Superior temporal gyrus (tissue), 1 donor: ENCODE data around the gene SPO11.

Source experiments
- DNase-seq: peaks from one replicate; pipeline ENCODE4 v3.0.0-alpha.2; 2016; ENCODE audit errors: extremely low spot score

Gene SPO11

DNA sequence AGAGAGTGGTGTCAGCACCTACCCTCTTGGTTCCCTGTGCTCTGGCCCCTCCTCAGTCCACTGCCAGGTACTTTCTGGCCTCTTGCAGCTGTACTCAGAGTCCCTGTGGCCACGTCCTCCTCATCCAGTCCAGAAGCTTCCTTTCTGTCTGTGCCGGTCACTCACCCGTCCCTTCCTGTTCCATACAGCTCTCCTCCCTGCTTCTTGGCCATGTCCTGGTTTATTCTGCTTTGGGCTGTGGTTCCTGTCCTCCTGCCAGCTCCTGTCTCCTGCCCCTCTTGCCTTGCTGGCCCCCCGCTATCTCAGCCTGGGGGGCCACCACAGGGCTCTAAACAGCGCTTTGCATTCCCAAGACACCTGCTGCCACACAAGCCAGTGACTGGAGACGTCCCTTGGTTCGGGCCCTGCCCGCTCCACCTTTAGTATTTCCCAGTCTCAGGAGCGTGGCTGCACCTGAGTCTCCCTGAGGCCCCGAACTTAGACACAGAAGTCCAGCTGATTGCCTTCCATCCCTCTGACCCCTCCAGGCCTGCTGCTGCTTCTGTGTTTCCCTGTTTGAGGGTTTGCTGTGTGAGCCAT lies 46.1 kb downstream of the SPO11 start:
- no peak for DNase-seq

DNA sequence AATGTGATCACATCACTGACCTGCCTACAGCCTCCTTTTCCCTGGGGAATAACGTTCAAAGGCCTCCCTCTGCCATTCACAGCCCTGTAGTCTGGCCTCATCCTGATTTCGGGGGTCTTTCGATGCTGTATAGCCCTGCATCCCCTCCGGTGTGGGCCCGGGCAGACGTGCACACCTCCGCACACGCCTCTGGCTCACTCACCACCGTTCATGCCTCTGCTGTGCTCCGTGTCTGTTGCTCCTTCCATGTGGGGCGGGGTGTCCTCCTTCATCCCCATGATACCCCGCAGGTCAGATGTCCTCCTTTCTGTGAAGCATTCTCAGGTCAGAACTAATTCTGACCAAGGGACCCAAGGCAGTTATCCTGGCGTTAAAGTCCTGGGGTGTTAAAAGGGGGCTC lies 47.7 kb downstream of the SPO11 start:
- DNase-seq = no peak

DNA sequence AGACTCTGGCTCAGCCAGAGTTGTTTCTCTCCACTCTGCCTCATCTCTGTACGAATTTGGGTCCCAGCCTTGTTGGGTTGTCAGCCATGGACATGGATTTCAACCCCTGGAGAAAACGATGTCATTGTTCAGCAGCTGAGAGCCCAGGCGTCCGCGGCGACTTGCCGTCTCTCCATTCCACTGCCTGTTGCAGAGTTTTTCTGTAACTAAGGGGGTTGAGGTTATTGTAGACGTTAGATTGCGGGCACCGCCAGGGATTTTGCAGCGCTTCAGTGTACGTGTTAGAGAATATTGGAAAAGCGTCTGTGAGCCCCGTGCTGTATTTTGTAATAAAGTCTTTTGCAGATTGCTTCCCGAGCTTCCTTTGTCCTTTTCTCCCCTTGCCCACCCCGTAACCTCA lies 48.5 kb downstream of the SPO11 start:
- DNase-seq = no peak

DNA sequence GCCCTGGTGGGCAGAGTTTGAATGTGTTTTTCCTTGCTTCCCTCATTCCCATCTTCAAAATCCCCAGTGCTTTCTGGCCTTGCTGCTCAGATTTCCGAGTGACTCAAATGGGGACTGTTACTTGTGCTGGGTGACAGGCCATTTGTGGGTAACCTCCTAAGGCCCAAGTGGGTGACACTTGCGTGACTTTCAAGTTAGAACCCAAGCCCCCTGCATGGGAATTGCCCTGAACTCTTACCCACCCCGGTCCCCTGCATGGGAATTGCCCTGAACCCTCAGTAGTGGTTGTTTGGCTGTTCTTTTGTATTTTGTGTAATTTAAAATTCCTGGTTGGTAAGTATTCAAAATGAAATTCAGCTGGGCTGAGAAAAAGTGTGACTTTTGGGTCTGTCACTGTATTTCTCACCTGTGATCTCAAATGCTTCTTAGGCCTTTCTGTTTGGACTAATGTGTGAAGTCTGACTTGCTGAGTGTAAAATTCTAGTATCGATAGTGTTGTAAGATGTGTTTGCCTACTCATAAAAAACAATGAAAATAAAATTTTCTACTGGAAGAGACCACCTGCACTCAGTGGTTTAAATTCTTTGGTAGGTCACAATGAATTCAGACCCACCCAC lies 49.2 kb downstream of the SPO11 start:
- no peak for DNase-seq

DNA sequence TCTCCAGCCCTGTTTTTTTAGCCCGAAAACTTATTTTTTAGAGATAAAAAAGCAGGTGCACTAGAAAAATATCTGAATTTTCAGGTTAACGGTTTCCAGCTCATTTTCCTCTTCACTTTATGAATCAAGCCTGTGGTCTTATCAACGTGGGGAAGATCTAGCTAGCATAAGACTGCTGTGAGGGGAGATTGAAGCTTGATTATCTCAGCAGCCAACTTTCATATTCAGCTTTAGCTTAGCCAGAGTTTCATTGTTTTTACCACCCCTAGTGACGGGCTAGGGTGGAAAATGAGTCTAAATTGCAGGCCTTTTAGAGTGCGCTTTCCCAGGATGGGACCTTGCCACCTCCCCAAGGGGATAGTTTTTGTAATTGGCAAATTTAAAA lies 49.7 kb downstream of the SPO11 start:
- no peak for DNase-seq

DNA sequence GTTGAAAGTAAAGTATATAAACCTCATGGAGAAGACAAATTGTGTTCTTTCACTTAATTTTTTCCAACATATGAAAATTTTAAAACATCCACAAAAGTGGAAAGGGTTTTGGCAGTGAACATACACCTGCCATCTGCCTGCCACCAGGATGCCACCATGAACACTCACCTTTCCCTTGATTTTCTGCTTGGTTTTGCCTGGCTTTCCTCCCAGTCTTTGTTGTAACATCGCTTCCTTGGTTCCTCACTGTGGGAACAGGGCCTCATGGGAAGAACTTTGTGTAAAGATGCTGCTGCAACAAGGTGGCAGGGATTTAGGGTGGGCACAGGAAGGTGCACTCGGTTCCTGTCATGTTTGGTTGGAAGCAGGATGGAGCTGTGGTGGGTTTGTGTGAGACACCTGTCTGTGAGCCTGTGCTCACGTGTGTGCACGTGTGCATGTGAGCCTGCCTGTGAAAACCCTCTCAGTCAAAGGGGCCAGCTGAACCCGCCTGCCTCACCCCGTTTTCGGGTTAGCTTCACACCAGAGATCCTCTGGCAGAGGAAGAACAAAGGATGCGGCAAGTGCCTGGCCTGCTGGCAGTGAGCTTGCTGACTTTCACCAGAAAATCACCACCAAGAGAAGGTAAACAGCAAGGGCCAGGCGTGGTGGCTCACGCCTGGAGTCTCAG lies 50.6 kb downstream of the SPO11 start:
- DNase-seq = no peak

DNA sequence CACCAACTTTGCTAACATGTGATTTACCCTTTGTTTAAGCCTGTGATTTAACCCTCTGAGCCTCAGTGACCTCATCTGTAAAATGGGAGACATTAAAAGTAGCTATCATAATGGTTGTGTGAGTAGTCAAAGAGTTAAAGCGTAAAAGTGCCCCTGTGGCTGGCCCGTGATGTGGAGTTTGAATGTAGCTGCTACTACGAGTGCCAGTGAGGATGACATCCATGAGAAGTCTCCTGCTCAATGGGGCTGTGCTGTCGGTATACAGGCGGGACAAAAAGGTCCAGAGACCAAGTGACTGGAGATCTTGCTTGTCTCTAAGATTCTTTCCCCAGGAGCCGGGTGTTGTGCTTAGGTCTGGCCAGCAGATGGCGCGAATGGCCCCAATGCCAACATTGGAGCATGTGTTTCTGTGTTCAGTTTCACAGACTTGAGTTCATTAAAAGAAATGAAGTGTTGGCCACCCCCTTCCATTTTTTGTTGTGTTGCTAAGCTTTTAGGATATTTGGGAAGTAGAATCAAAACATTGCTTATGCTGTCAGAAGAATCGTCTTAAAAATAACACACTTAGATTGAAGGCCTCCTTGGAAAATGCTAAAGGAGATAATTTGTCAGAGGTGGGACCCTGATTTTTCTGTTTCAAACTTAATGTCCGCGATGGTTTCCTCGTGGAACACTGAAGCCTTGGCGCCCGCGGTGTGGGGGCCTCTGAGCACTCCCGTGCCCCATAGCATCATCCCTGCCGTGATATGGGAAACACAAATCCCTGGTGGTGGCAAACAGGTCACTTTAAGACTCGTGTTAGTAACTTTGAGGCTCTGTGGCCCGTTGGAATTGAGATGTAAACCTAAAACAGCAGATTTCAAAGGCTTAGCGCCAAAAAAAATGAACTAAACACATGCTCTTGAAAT lies 52.2 kb downstream of the SPO11 start:
- DNase-seq = peak; percentile 96

DNA sequence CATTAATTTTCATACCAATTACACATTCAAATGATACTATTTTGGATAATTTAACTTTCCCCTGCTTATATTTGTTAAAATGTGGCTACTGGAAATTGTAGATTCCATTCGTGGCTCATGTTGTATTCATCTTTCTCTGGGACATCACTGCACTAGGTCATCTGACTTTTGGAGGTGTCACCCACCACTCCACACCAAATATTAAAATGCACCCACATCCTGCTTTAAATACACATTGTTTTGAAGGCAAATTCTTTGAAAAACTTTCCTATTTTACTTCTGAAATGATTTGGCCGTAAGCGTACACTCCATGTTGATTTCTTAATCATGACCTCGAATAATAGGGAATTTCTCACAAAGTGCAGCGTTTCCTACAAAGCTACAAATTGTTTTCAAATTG lies 52.9 kb downstream of the SPO11 start:
- no peak for DNase-seq

DNA sequence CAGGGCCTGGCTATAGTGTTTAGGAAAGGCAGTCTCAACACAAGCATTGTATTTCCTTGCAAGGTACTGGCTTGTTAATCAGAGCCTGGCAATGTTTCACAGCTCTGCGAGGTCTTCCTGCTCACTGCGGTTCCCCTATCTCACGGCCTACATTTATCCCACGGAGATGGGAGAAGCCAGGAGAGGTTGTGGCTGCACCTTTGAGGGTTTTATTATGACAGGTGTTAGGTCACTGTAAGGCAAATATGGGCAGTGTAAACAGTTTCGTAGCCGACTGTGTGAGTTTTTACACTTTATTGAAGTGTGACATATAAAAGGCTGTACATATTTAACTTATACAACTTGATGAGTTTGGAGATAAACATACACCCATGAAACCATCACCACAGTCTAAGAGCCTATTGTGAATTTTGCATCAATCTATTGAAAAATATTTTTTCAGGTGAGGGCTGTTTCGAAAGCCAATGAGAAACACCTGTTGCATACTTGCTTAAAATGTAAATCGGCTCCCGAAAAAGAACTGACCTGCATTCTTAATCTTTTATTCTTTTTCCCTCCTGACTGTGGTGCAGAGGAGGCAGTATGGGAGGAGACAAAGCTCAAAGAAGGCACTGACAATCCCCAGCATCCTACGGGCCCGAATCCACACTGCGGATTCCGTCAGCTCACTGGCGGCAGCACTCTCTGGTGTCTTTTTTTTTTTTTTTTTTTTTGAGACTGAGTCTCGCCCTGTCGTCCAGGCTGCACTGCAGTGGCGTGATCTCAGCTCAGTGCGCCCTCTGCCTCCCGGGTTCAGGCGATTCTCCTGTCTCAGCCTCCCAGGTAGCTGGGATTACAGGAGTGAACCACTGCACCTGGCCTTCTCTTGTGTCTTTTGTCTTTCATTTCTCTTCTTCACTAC lies 54.1 kb downstream of the SPO11 start:
- DNase-seq = no peak

DNA sequence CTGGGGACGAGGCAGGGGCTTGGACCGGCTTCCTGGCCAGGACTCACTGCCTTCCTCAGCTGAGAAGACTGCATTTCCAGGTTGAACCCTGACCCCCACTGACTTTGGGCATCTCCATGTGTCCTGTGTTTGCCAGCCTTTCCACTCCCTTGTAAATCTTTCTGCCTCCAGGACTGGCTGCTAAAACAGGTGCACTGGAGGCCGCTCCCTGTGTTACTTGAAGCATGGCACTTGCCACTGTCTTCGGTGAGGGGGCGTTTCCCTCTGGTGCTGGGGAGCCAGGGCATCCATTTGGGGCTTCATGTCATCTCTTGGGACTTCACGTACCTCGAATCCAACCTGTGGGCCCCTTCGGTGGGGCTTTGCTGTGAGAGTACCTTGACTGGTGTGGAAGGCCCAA lies 54.9 kb downstream of the SPO11 start:
- no peak for DNase-seq

DNA sequence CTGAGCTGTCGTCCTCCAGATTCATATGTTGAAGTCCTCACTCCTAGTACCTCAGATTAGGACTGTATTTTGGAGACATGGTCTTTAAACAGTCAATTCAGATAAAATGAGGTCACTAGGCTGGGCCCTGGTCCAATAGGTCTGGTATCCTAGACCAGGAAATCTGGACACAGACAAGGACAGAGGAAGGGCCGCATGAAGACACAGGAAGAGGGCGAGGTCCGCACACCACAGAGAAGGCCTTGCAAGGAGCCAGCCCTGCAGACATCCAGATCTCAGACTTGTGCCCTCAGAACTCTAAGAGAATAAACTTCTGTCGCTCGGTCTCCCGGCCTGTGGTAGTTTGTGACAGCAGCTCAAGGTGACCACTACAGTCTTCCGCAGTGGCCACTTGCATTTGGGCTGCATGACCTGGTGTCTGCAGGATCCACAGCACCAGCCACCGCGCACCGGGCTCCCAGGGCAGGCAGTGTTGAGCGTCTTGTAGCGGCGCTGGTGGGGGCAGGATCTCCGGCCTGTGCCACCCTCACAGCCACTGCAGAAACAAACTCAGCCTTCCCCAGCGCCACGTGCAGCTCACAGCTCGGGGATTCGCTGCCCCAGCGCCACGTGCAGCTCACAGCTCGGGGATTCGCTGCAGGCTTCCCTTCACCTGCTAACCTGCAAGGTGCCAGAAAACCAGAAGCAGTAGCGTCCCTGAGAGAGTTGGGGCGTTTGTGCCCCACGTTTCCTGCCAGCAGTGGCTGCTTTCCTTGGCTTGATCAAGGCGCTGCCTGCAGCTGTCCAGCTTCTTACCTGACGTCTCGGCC lies 55.6 kb downstream of the SPO11 start:
- no peak for DNase-seq

DNA sequence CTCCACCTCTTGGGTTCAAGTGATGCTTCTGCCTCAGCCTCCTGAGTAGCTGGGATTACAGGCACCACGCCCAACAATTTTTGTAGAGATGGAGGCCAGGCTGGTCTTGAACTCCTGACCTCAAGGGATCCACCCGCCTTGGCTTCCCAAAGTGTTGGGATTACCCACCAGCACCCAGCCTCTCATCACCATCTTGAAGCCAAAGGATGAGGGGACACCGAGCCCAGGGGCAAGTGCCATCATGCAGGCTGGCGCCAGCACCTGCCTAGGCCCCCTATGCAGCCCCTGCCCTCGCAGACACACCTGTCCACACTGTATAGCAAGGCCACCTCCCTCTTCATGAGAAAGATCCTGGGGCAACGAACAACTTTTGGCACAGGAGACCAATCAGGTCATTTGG lies 56.3 kb downstream of the SPO11 start:
- no peak for DNase-seq

DNA sequence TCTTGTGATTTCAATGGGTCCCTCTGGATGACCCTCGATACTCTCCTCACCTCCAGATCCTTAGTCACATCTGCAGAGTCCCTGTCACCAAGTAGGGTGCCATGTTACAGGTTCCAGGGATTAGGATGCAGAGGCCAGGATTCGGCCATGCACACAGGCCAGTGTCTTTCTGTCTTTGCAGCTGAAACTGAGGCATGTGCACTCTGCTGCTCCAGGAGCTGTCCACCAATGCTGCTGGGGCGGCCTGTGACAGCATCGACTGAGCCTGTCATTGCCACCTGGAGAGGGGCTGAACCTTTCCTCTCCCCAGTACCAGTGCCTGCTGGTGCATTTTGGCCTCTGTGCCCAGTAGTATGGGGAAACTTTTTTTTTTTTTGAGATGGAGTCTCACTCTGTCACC lies 57.2 kb downstream of the SPO11 start:
- no peak for DNase-seq

DNA sequence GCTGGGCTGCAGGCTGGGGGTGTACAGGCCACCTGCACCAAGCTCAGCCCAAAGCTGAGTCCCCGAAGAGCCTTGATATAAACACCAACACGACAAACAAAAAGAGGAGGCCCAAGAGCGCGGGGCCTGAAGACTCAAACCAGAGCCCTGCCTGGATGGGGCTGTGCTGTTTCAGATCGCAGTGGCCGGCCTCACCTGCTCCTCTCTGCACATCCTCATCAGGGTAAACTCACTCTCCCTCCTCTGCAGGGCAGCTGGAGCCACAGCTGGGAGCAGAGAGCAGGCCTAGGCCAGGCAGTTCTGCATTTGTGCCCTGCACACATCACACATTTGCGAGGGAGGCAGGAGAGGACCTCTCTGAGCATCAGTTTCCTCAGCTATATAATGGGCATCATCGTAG lies 57.9 kb downstream of the SPO11 start:
- no peak for DNase-seq

DNA sequence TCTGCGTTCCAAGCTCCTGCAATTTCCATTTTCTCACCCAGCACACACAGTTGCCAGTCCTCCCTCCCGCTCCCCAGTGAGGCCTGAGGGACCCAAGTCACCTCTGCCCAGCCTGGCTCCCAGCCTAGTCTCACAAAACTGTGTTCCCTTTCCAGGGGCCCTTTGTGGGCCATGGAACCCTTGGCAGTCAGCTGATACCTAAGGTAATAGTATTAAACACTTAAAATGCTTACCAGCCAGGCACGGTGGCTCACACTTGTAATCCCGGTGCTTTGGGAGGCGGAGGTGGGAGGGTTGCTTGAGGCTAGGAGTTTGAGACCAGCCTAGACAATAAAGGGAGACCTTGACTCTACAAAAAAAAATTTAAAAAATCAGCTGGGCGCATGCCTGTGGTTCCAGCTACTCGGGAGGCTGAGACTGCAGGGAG lies 58.4 kb downstream of the SPO11 start:
- DNase-seq = no peak

DNA sequence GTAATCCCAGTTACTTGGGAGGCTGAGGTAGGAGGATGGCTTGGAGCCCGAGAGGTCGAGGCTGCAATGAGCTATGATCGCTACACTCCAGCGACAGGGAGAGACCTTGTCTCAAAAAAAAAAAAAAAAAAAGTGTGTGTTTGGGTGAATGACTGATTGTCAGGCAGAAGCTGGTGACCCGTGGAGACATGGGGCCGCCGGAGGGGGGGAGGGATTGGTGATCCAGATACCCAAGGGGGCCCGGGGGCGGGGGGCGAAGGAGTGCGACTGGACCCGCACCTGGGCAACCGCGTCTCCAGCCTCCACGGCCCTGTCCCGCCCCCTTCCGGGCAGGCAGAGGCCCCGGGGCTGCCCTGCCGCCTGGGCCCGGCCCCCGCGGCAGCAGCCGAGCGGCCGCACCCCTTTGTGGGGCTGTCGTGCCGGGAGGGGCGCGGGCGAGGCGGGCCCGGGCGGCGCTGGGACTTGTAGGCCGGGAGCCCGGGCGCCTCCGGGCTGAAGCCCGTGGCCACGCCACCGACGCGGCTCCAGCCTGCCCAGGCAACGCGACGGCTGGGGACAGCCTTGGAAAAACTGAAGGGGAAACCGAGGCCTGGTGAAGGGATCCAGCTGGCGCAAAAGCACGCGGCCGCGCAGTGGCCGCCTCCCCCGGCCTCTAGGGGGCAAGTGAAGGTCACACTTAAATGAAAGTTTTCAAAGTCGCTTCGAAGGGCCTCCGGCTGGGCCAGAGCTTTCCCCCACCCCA lies 59.5 kb downstream of the SPO11 start:
- peak; percentile 54 for DNase-seq

DNA sequence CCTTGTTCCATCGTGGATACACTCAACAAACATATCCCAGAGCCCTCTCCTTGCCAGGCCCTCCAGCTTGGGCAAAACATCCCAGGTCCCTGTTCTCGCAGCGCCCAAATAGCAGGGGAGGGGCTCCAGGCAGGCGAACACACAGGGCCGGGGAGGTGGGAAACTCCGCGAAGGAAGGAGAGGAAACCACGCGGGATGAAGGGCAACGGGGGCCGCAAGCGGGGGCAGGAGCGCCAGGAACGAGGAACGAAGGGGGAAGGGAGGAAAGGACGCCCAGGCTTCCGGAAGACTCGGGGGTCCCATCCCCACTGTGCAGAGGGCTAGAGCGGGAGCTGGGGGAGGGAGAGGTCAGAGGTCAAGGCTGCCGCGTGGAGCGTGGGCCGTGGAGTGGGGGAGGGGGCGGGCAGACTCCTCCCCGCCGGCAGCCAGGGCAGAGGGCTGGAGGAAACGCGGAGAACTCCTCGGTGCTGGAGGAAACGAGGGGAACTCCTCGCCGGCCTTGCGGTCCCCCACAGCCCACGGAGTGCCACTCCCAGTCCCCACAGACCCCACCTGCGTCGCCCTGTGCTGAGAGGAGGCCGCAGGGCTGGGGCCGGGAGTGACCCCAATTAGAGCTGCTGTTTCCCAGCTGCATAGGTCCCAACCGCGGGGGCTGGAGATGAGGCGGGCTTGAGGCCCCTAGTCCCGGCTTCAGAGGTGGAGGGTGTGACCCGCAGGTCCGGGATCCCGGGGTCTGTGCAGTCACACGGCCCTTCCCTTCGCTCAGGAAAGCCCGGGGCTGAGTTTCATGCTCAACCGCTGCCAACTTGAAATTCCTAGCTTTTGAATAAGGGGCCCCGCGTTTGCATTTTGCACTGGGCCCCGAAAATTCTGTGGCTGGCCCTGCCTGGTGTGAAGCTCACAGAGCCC lies 60.3 kb downstream of the SPO11 start:
- no peak for DNase-seq

DNA sequence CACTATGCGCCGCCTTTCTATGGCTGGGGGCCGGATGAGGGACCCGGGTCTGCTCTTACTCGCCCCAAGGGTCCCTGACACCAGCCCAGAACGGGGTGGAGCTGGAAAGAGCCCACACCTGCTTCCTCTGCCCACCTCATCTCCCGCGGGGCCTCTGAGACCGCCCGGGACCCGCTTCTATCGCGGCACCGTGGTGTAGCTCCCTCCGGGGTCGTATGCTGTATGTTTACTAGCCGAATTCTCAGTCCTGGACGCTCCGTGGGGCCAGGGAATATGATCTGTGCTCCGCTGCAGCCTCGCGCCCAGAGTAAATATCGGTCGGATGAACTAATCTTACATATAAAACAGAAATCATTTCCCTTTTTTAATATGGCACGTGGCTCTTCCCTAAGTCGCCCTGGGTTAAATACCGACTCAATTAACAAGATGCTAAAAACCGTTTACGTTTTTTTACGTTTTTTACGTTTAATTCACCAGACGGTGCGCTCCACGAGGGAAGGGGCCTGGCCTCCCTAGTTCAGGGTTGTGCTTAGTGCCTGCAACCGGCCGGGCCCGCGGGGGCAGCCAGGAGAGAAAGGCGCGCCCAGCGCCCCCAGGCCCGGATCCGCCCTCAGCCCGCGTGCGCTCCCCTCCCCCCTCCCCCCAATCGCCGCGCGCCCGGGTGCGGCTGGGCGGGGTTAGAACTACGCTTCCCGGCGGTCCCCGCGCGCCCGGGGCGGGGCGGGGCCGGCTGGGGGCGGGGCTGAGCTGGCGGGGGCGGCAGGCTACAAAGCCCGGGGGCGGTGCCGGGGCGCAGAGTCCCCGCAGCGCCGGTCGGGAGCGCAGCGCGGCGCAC lies 61.2 kb downstream of the SPO11 start, which contains the start of gene RBM38:
Gene RBM38 (plus strand): TSS at position 793 of the 835 bp plus-strand sequence. CDS start 186 bp downstream, outside the sequence.
- DNase-seq = peak; percentile 65
